Measurements from ENCODE around the gene NCAM2. TPM values are rescaled to one million over a fixed set of nuclear protein-coding genes. Genes with fewer than 3 reads are reported as not detected.
"Not testable (repeated sequence)": the region's sequence is repeated elsewhere in the genome, so short reads cannot be mapped to it uniquely, and the experiment has no call there.

NCAM2 gene
- total and polyA plus RNA-seq, 2 of the 4 experiments (the other 2 are of a cell fraction) = 2.7 to 5.0 TPM

DNA sequence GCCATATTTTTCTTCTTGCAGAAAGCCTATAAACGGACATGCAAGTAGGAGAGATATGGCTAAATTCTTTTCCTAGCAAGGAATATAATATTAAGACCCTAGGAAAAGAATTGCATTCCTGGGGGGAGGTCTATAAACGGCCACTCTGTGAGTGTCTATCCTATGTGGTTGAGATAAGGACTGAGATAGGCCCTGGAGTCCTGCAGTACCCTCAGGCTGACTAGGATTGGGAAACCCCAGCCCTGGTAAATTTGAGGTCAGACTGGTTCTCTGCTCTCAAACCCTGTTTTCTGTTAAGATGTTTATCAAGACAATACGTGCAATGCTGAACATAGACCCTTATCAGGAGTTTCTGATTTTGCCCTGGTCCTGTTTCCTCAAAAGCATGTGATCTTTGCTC, 404.0 kb downstream of the NCAM2 start:
- H3K9ac ChIP-seq (ENCODE audit: low read depth, low read length); H3K36me3 ChIP-seq (ENCODE audit: control insufficient read depth, insufficient read depth, low read length); H2AFZ ChIP-seq (replicated peaks; ENCODE audit: low read length, poor library complexity); H4K8ac ChIP-seq (ENCODE audit: low read depth in 2 of 2, low read length in 2 of 2); H2BK120ac ChIP-seq (ENCODE audit: low read depth, low read length); DNase-seq; H2AK9ac ChIP-seq (replicated peaks; ENCODE audit: low read depth, low read length, poor library complexity); H4K20me1 ChIP-seq (ENCODE audit: insufficient read depth, low read length); POLR2A ChIA-PET (ENCODE audit: unreplicated experiment); H3K4me1 ChIP-seq (ENCODE audit: control insufficient read depth, insufficient read depth, low read length); intact Hi-C loops (cut with micrococcal nuclease); H3K18ac ChIP-seq (ENCODE audit: low read depth, low read length); H3K4me2 ChIP-seq (ENCODE audit: low read depth, low read length); ATAC-seq (ENCODE audit: low read depth); H3K27me3 ChIP-seq (ENCODE audit: control insufficient read depth, insufficient read depth, low read length); H3K79me1 ChIP-seq (ENCODE audit: low read depth in 1 of 2, low read length in 2 of 2); H2BK15ac ChIP-seq (ENCODE audit: low read depth, low read length); H3K9me3 ChIP-seq (ENCODE audit: control insufficient read depth, insufficient read depth, low read length); dilution Hi-C loops (cut with HindIII; ENCODE audit: low sequenced_read_pairs, unreplicated experiment); H3K4me3 ChIP-seq (ENCODE audit: insufficient read depth, low read depth, low read length); in situ Hi-C loops (cut with MboI; ENCODE audit: low sequenced_read_pairs); H3K56ac ChIP-seq (ENCODE audit: extremely low read depth, insufficient read depth, low read length); H4K91ac ChIP-seq (ENCODE audit: insufficient read depth, low read depth, low read length); BruUV-seq (replicated peaks); H2BK5ac ChIP-seq (ENCODE audit: low read depth, low read length, poor library complexity, severe bottlenecking); H3K14ac ChIP-seq (replicated peaks; ENCODE audit: low read depth, low read length); H3K23ac ChIP-seq (ENCODE audit: low read depth, low read length); H3K27ac ChIP-seq (ENCODE audit: insufficient read depth, low read length); H3K4ac ChIP-seq (ENCODE audit: low read depth, low read length); H2AK5ac ChIP-seq (ENCODE audit: low read depth, low read length); H2BK20ac ChIP-seq (ENCODE audit: low read depth, low read length); CTCF ChIA-PET; H3K9me1 ChIP-seq (ENCODE audit: insufficient read depth, low read length); H4K5ac ChIP-seq (ENCODE audit: low read depth, low read length): not testable (repeated sequence)
- WGBS, 2 experiments (ENCODE audit: extremely low coverage in 2 of 2, insufficient read length in 1 of 2) = no CpG with 5 or more reads among the region's 3 CpGs

DNA sequence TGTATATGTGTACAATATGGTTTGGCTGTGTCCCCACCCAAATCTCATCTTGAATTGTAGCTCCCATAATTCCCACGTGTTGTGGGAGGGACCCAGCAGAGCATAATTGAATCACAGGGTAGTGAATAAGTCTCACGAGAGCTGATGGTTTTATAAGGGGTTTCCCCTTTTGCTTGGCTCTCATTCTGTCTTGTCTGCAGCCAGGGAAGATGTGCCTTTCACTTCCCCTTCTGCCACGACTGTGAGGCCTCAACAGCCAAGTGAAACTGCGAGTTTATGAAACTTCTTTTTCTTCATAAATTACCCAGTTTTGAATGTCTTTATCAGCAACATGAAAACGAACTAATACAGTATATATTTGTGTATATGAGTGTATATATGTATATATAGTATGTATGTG, 406.1 kb downstream of the NCAM2 start:
- H3K18ac ChIP-seq (ENCODE audit: low read depth, low read length); H3K36me3 ChIP-seq (ENCODE audit: control insufficient read depth, insufficient read depth, low read length); H4K20me1 ChIP-seq (ENCODE audit: insufficient read depth, low read length); H3K4ac ChIP-seq (ENCODE audit: low read depth, low read length); H2BK20ac ChIP-seq (ENCODE audit: low read depth, low read length); H3K56ac ChIP-seq (ENCODE audit: extremely low read depth, insufficient read depth, low read length); dilution Hi-C loops (cut with HindIII; ENCODE audit: low sequenced_read_pairs, unreplicated experiment); H3K9ac ChIP-seq (ENCODE audit: low read depth, low read length); H3K4me1 ChIP-seq (ENCODE audit: control insufficient read depth, insufficient read depth, low read length); H3K4me2 ChIP-seq (ENCODE audit: low read depth, low read length); in situ Hi-C loops (cut with MboI; ENCODE audit: low sequenced_read_pairs); intact Hi-C loops (cut with micrococcal nuclease); CTCF ChIA-PET; POLR2A ChIA-PET (ENCODE audit: unreplicated experiment); H4K8ac ChIP-seq (ENCODE audit: low read depth in 2 of 2, low read length in 2 of 2); H2BK120ac ChIP-seq (ENCODE audit: low read depth, low read length); H3K27ac ChIP-seq (ENCODE audit: insufficient read depth, low read length); ATAC-seq (ENCODE audit: low read depth); H3K14ac ChIP-seq (replicated peaks; ENCODE audit: low read depth, low read length); H2AFZ ChIP-seq (replicated peaks; ENCODE audit: low read length, poor library complexity); H2BK5ac ChIP-seq (ENCODE audit: low read depth, low read length, poor library complexity, severe bottlenecking); DNase-seq; H2AK9ac ChIP-seq (replicated peaks; ENCODE audit: low read depth, low read length, poor library complexity); H3K23ac ChIP-seq (ENCODE audit: low read depth, low read length); H4K91ac ChIP-seq (ENCODE audit: insufficient read depth, low read depth, low read length); H4K5ac ChIP-seq (ENCODE audit: low read depth, low read length); H2AK5ac ChIP-seq (ENCODE audit: low read depth, low read length); H3K9me3 ChIP-seq (ENCODE audit: control insufficient read depth, insufficient read depth, low read length); H3K79me1 ChIP-seq (ENCODE audit: low read depth in 1 of 2, low read length in 2 of 2); H2BK15ac ChIP-seq (ENCODE audit: low read depth, low read length); H3K9me1 ChIP-seq (ENCODE audit: insufficient read depth, low read length); BruUV-seq (replicated peaks); H3K27me3 ChIP-seq (ENCODE audit: control insufficient read depth, insufficient read depth, low read length); H3K4me3 ChIP-seq (ENCODE audit: insufficient read depth, low read depth, low read length): not testable (repeated sequence)
- no CpG with 5 or more reads among the region's 5 CpGs for WGBS, 2 experiments (ENCODE audit: extremely low coverage in 2 of 2, insufficient read length in 1 of 2)
